ENCODE measurements around the gene FSTL3. TPM values are rescaled to one million over a fixed set of nuclear protein-coding genes. Genes with fewer than 3 reads are reported as not detected.
A peak's percentile ranks its signal among the peaks of the same experiment; 100 is the strongest.

Gene FSTL3
- total RNA-seq, 2 experiments from 2014 or later = 3.4 to 7.3 TPM

DNA sequence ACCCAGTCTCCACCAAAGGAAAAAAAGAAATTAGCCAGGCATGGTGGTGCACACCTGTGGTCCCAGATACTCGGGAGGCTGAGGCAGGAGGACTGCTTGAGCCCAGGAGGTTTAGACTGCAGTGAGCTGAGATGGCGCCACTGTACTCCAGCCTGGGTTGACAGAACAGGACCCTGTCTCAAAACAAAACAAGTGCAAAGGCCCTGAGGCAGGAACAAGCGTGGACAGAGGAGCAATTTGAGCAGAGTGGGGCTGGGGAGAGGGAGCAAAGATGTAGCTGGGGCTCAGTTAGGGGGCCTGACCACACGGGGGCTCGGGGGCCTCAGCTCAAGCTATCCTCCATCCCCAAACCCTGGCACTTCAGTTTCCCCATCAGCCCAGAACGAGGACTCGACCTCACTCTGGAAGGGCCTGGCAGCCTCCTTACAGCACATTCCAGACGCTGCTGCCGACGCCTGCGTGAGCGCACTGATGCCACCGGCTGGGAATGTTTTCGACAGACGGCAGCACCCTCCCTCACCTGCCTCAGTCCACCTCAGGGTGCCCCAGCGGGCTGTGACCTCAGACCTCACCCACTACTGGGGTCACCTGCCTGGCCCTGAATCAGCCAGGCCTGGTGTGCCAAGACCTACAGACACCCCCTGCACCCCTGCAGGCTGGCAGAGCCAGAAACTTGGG lies 41.1 kb upstream of the FSTL3 start:
- Histone ChIP-seq H3K4me3 (ENCODE audit: low read depth, low read length, poor library complexity, severe bottlenecking) (no peak overlapping the region), H3K4me2 (ENCODE audit: low read length) (no peak overlapping the region), H4K20me1 (ENCODE audit: insufficient read depth, low read length) (no peaks in the 10 kb centered on the region), H3K4me1 (ENCODE audit: insufficient read depth, low read length, poor library complexity, severe bottlenecking) (peaks cover 12% of the 10 kb centered on the region), H3K9me2 (ENCODE audit: insufficient read depth, low read length) (no peaks in the 10 kb centered on the region), H3K9me3 (ENCODE audit: low read length) (no peaks in the 10 kb centered on the region), H3K79me2 (ENCODE audit: insufficient read depth, low read depth, low read length) (peaks cover 19% of the 10 kb centered on the region; the same call in 1 of the 2 replicates), H3K27ac (ENCODE audit: low read depth, low read length, poor library complexity, severe bottlenecking) (no peak overlapping the region), H2AFZ (ENCODE audit: low read length) (no peak overlapping the region), H3K36me3 (ENCODE audit: insufficient read depth, low read length) (peaks cover 16% of the 10 kb centered on the region; the same call in 1 of the 2 replicates)
- intact Hi-C loops (cut with micrococcal nuclease; ENCODE audit: unreplicated experiment) = no loop called here
- TF ChIP-seq EZH2phosphoT487 (IDR thresholded peaks at IDR 0.05; ENCODE audit: borderline replicate concordance, low read depth, low read length) = no peak
- TF ChIP-seq, protein P1, sequence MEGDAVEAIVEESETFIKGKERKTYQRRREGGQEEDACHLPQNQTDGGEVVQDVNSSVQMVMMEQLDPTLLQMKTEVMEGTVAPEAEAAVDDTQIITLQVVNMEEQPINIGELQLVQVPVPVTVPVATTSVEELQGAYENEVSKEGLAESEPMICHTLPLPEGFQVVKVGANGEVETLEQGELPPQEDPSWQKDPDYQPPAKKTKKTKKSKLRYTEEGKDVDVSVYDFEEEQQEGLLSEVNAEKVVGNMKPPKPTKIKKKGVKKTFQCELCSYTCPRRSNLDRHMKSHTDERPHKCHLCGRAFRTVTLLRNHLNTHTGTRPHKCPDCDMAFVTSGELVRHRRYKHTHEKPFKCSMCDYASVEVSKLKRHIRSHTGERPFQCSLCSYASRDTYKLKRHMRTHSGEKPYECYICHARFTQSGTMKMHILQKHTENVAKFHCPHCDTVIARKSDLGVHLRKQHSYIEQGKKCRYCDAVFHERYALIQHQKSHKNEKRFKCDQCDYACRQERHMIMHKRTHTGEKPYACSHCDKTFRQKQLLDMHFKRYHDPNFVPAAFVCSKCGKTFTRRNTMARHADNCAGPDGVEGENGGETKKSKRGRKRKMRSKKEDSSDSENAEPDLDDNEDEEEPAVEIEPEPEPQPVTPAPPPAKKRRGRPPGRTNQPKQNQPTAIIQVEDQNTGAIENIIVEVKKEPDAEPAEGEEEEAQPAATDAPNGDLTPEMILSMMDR (conservative IDR thresholded peaks at IDR 0.05; ENCODE audit: low read length) = no peak
- CTCF ChIA-PET (ENCODE audit: unreplicated experiment) = no interaction called here
- no TSS peak for BruUV-seq (replicated peaks)
- no peak for DNase-seq (ENCODE audit: low spot score)
- POLR2A ChIA-PET = no interaction called here

DNA sequence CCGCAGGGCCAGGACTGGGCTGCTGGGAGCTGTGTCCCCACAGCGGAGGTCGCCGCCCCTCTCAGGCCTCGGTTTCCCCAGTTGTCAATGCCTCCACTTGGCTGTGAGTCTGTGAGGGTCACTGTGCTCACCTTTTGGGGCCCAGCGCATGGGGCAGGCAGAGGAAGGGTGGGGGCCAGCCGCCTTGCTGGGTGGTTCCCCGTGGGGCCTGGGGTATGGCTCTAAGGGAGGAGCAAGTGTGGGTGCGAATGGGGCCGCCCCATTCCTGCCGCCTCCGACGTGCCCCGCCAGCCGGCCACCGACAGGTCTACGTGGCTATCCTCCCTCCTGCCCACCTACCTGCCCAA lies 37.3 kb upstream of the FSTL3 start:
- Histone ChIP-seq H3K9me3 (ENCODE audit: low read length) (no peaks in the 10 kb centered on the region), H3K4me1 (ENCODE audit: insufficient read depth, low read length, poor library complexity, severe bottlenecking) (peaks cover 6% of the 10 kb centered on the region), H3K79me2 (ENCODE audit: insufficient read depth, low read depth, low read length) (no peaks in the 10 kb centered on the region), H3K9me2 (ENCODE audit: insufficient read depth, low read length) (no peaks in the 10 kb centered on the region), H3K4me3 (ENCODE audit: low read depth, low read length, poor library complexity, severe bottlenecking) (no peak overlapping the region), H3K4me2 (ENCODE audit: low read length) (peak overlapping the region; percentile 73), H3K36me3 (ENCODE audit: insufficient read depth, low read length) (peaks cover 6% of the 10 kb centered on the region), H4K20me1 (ENCODE audit: insufficient read depth, low read length) (no peaks in the 10 kb centered on the region; the same call in 1 of the 2 replicates), H3K27ac (ENCODE audit: low read depth, low read length, poor library complexity, severe bottlenecking) (no peak overlapping the region), H2AFZ (ENCODE audit: low read length) (no peak overlapping the region)
- TF ChIP-seq, protein P1 (conservative IDR thresholded peaks at IDR 0.05; ENCODE audit: low read length) = no peak
- no peak for TF ChIP-seq EZH2phosphoT487 (IDR thresholded peaks at IDR 0.05; ENCODE audit: borderline replicate concordance, low read depth, low read length)
- CTCF ChIA-PET (ENCODE audit: unreplicated experiment) = no interaction called here
- DNase-seq (ENCODE audit: low spot score) = no peak
- intact Hi-C loops (cut with micrococcal nuclease; ENCODE audit: unreplicated experiment) = no loop called here
- no TSS peak for BruUV-seq (replicated peaks)
- POLR2A ChIA-PET = no interaction called here

Data from OCI-LY7 (cell line).